SK-N-SH (cell line): ENCODE data around the gene C10orf90. TPM values are rescaled to one million over a fixed set of nuclear protein-coding genes. Genes with fewer than 3 reads are reported as not detected.

Experiments used
- CTCF ChIA-PET: fragments of 300-600, 350-600 bp; formaldehyde crosslinking; extraction: SDS; loops from one replicate; lab custom pipeline; 2021; lab: Yijun Ruan, JAX
- POLR2A ChIA-PET: fragments of 350-600 bp; sonication (Branson Sonifier 250); formaldehyde crosslinking; extraction: SDS; loops from one replicate; lab custom pipeline; 2020; ENCODE audit warnings: antibody characterized with exemption, inconsistent platforms; lab: Yijun Ruan, JAX
- DNase-seq: peaks from one replicate; pipeline ENCODE4 v3.0.0; 2012
- H2AFZ ChIP-seq: fragments of 200-600 bp; sonication (generic); 2 replicates; pipeline ENCODE4 v1.8.1; 2016; ENCODE audit warnings: antibody characterized with exemption, mild to moderate bottlenecking, low read depth
- H3F3A ChIP-seq: fragments of 200-600 bp; sonication (generic); replicated peaks from 2 replicates; pipeline ENCODE3; 2016; ENCODE audit warnings: antibody characterized with exemption, mild to moderate bottlenecking; ENCODE audit not compliant: insufficient read depth
- H3K27ac ChIP-seq, 2 experiments: fragments of 200-500 bp in 1 of 2; fragments of 200-600 bp in 1 of 2; sonication (Bioruptor generic) in 1 of 2; sonication (generic), shearing (Covaris generic) in 1 of 2; 2 replicates each; pipeline versions ENCODE4 v1.5.1 to v1.6.1; 2014 to 2016; ENCODE audit warnings: low read depth in 2 of 2, inconsistent platforms in 1 of 2, low read length in 1 of 2, mild to moderate bottlenecking in 1 of 2, mixed read lengths in 1 of 2
- H3K27me3 ChIP-seq: fragments of 200-600 bp; sonication (generic), shearing (Covaris generic); 2 replicates; pipeline ENCODE4 v1.6.1; 2016; ENCODE audit warnings: mixed run types; ENCODE audit not compliant: insufficient read depth
- H3K36me3 ChIP-seq, 2 experiments: fragments of 200-500 bp in 1 of 2; fragments of 200-600 bp in 1 of 2; sonication (Bioruptor generic) in 1 of 2; sonication (generic) in 1 of 2; replicated peaks in 1 of 2; 2 replicates each; pipeline versions ENCODE3 to v1.5.1; 2014 to 2016; ENCODE audit warnings: low read length in 1 of 2, mild to moderate bottlenecking in 1 of 2; ENCODE audit not compliant: insufficient read depth in 2 of 2, control insufficient read depth in 1 of 2
- H3K4me1 ChIP-seq, 2 experiments: fragments of 200-500 bp in 1 of 2; fragments of 200-600 bp in 1 of 2; sonication (Bioruptor generic) in 1 of 2; sonication (generic), shearing (Covaris generic) in 1 of 2; 2 replicates each; pipeline versions ENCODE4 v1.5.1 to v1.6.1; 2014 to 2016; ENCODE audit warnings: low read depth in 1 of 2, low read length in 1 of 2, mixed run types in 1 of 2; ENCODE audit not compliant: insufficient read depth in 2 of 2, control insufficient read depth in 1 of 2
- H3K4me2 ChIP-seq: fragments of 200-600 bp; sonication (generic), shearing (Covaris generic); 2 replicates; pipeline ENCODE4 v1.6.1; 2017; ENCODE audit warnings: mixed run types
- H3K4me3 ChIP-seq, 2 experiments: fragments of 200-500 bp in 1 of 2; fragments of 200-600 bp in 1 of 2; sonication (Bioruptor generic) in 1 of 2; sonication (generic), shearing (Covaris generic) in 1 of 2; 2 replicates each; pipeline versions ENCODE4 v1.5.1 to v1.8.1; 2014 to 2016; ENCODE audit warnings: low read depth in 2 of 2, inconsistent platforms in 1 of 2, low read length in 1 of 2, mild to moderate bottlenecking in 1 of 2, mixed read lengths in 1 of 2, moderate library complexity in 1 of 2
- H3K79me2 ChIP-seq: fragments of 200-600 bp; sonication (generic); 2 replicates; pipeline ENCODE4 v1.8.1; 2017; ENCODE audit warnings: mild to moderate bottlenecking; ENCODE audit not compliant: insufficient read depth
- H3K9ac ChIP-seq: fragments of 200-600 bp; sonication (generic); 2 replicates; pipeline ENCODE4 v1.6.1; 2017; ENCODE audit warnings: mixed run types
- H3K9me2 ChIP-seq: fragments of 200-600 bp; sonication (generic); 2 replicates; pipeline ENCODE4 v1.6.1; 2017; ENCODE audit warnings: mixed run types
- H3K9me3 ChIP-seq: fragments of 200-600 bp; sonication (generic); 2 replicates; pipeline ENCODE4 v1.6.1; 2017; ENCODE audit warnings: mixed run types, mild to moderate bottlenecking, moderate library complexity
- H4K20me1 ChIP-seq: fragments of 200-600 bp; sonication (generic); 2 replicates; pipeline ENCODE4 v1.6.1; 2017; ENCODE audit warnings: mild to moderate bottlenecking, mixed run types; ENCODE audit not compliant: insufficient read depth
- CHD2 ChIP-seq: fragments of 150-350 bp; IDR thresholded peaks from 2 replicates; pipeline ENCODE4 v1.6.1; 2018; ENCODE audit warnings: low read length; ENCODE audit not compliant: partially characterized antibody
- ELF1 ChIP-seq: IDR thresholded peaks from 2 replicates; pipeline ENCODE4 v1.4.0; 2012
- EP300 ChIP-seq, 2 experiments: IDR thresholded peaks; 2 replicates each; pipeline versions ENCODE4 v1.4.0 to v1.6.1; 2012; ENCODE audit warnings: borderline replicate concordance in 1 of 2, low read depth in 1 of 2, low read length in 1 of 2
- EZH2phosphoT487 ChIP-seq: fragments of 200-600 bp; sonication (generic); IDR thresholded peaks from 2 replicates; pipeline ENCODE4 v1.6.1; 2017; ENCODE audit warnings: low read depth, mixed run types, mild to moderate bottlenecking, antibody characterized with exemption, moderate library complexity, borderline replicate concordance
- FOXJ3 ChIP-seq: sonication (generic); formaldehyde crosslinking; IDR thresholded peaks from 2 replicates; pipeline ENCODE4 v1.5.1; 2020; ENCODE audit warnings: mild to moderate bottlenecking, missing genetic modification reagents
- FOXM1 ChIP-seq: IDR thresholded peaks from 2 replicates; pipeline ENCODE4 v1.4.0; 2012; ENCODE audit warnings: low read depth, mild to moderate bottlenecking
- GABPA ChIP-seq: IDR thresholded peaks from 2 replicates; pipeline ENCODE4 v1.4.0; 2012; ENCODE audit warnings: low read depth, mild to moderate bottlenecking
- IRF3 ChIP-seq: fragments of 150-350 bp; IDR thresholded peaks from 2 replicates; pipeline ENCODE4 v1.6.1; 2016; ENCODE audit warnings: mild to moderate bottlenecking, low read depth, low read length
- MAX ChIP-seq: IDR thresholded peaks from 2 replicates; pipeline ENCODE4 v1.4.0; 2012; ENCODE audit warnings: low read depth
- MEF2A ChIP-seq: IDR thresholded peaks from 2 replicates; pipeline ENCODE4 v1.4.0; 2012; ENCODE audit warnings: low read depth, borderline replicate concordance
- MXI1 ChIP-seq: IDR thresholded peaks from 2 replicates; pipeline ENCODE4 v1.6.1; 2012; ENCODE audit warnings: mild to moderate bottlenecking, low read depth, low read length, improper control_type of control experiment
- NFIC ChIP-seq: IDR thresholded peaks from 2 replicates; pipeline ENCODE4 v1.4.0; 2012; ENCODE audit warnings: borderline replicate concordance
- NRF1 ChIP-seq: IDR thresholded peaks from 2 replicates; pipeline ENCODE4 v1.6.1; 2012; ENCODE audit warnings: low read depth, mild to moderate bottlenecking, low read length
- RCOR1 ChIP-seq: fragments of 150-350 bp; IDR thresholded peaks from 2 replicates; pipeline ENCODE4 v1.6.1; 2017; ENCODE audit warnings: antibody characterized with exemption, low read length
- RFX5 ChIP-seq: IDR thresholded peaks from 2 replicates; pipeline ENCODE4 v1.6.1; 2012; ENCODE audit warnings: mild to moderate bottlenecking, improper control_type of control experiment, low read length
- SMC3 ChIP-seq: IDR thresholded peaks from 2 replicates; pipeline ENCODE4 v1.6.1; 2012; ENCODE audit warnings: low read depth, low read length, improper control_type of control experiment
- TAF1 ChIP-seq: IDR thresholded peaks from 2 replicates; pipeline ENCODE4 v1.6.1; 2012; ENCODE audit warnings: low read depth, mild to moderate bottlenecking, low read length, moderate library complexity, borderline replicate concordance
- TEAD4 ChIP-seq: IDR thresholded peaks from 2 replicates; pipeline ENCODE4 v1.4.0; 2012; ENCODE audit warnings: mild to moderate bottlenecking, borderline replicate concordance; ENCODE audit not compliant: insufficient read depth
- USF1 ChIP-seq: IDR thresholded peaks from 2 replicates; pipeline ENCODE4 v1.4.0; 2012; ENCODE audit warnings: low read depth, borderline replicate concordance
- USF2 ChIP-seq: fragments of 150-350 bp; IDR thresholded peaks from 2 replicates; pipeline ENCODE4 v1.6.1; 2017; ENCODE audit warnings: antibody characterized with exemption, low read length, low read depth, borderline replicate concordance
- YY1 ChIP-seq: IDR thresholded peaks from 2 replicates; pipeline ENCODE4 v1.4.0; 2012; ENCODE audit warnings: low read depth, mild to moderate bottlenecking
- WGBS: methylation state at CpG from one replicate; pipeline ENCODE4 v1.1.6; 2017; ENCODE audit warnings: low lambda C conversion rate; 5-methylcytosine and 5-hydroxymethylcytosine counted together
- polyA plus RNA-seq, 3 experiments: library from polyadenylated mRNA; depleted of rRNA; stranded (reverse); fragments of >200 nt; gene quantifications; 2 replicates each; pipeline ENCODE4 v1.2.3, GENCODE V29; 2012

C10orf90 gene
- polyA plus RNA-seq, 1 of the 3 experiments (the other 2 are of a cell fraction) = 0.21 TPM

GRCh38 chr10:126696684-126697083, 26.2 kb upstream of the C10orf90 start:
- Histone ChIP-seq H3K4me1 (no peaks in the 10 kb centered on the region), H3K4me2 (no peak overlapping the region), H3K9me3 (no peaks in the 10 kb centered on the region), H3K79me2 (no peaks in the 10 kb centered on the region), H3K9me2 (no peaks in the 10 kb centered on the region), H3F3A (no peaks in the 10 kb centered on the region), H4K20me1 (no peaks in the 10 kb centered on the region), H3K27me3 (no peaks in the 10 kb centered on the region), H3K27ac (no peak overlapping the region), H3K9ac (no peak overlapping the region), H3K4me3 (no peak overlapping the region), H3K36me3 (no peaks in the 10 kb centered on the region), H2AFZ (no peak overlapping the region)
- POLR2A ChIA-PET = no interaction called here
- CTCF ChIA-PET = interaction anchor here (1.0 kb wide), 1 partner anchor 53 kb away, joined by 3 read pairs; no protein-coding TSS in a partner anchor
- 10% methylated on average over 1 of the region's 1 CpG for WGBS
- DNase-seq = no peak
- TF ChIP-seq EP300 (IDR thresholded peaks at IDR 0.05; ENCODE audit: borderline replicate concordance in 1 of 2, low read depth in 1 of 2, low read length in 1 of 2) (no peak), SMC3 (no peak), RCOR1 (no peak), TEAD4 (no peak), MEF2A (no peak), RFX5 (no peak), ELF1 (no peak), TAF1 (no peak), EZH2phosphoT487 (no peak), NFIC (no peak), FOXM1 (no peak), YY1 (no peak), IRF3 (no peak), CHD2 (no peak), NRF1 (no peak), FOXJ3 (CRISPR knock-in tag) (no peak), GABPA (no peak), USF2 (no peak)

- 0% methylated on average over 1 of the region's 1 CpG for WGBS
- ChIA-PET POLR2A (no interaction called here), CTCF (interaction anchor here (1.4 kb wide), 1 partner anchor 11 kb away, joined by 3 read pairs; no protein-coding TSS in a partner anchor)
- Histone ChIP-seq H3K79me2 (no peaks in the 10 kb centered on the region), H3K27ac (no peak overlapping the region), H3K4me1 (no peaks in the 10 kb centered on the region), H3K9me2 (no peaks in the 10 kb centered on the region), H4K20me1 (no peaks in the 10 kb centered on the region)
- TF ChIP-seq USF2 = no peak
- no peak for TF ChIP-seq USF1
- no peak for TF ChIP-seq MAX
- no peak for TF ChIP-seq FOXM1
- TF ChIP-seq SMC3 = no peak
- TF ChIP-seq MXI1 = no peak
- TF ChIP-seq, all 33 proteins: peak for 0
- H2AFZ ChIP-seq = no peak overlapping the region
- H3K4me3 ChIP-seq = no peak overlapping the region
- no peak overlapping the region for H3K4me2 ChIP-seq
- no peaks in the 10 kb centered on the region for H3K36me3 ChIP-seq
- H3K9ac ChIP-seq = no peak overlapping the region
- no peaks in the 10 kb centered on the region for H3F3A ChIP-seq
- DNase-seq = no peak
- H3K9me3 ChIP-seq = no peaks in the 10 kb centered on the region
- H3K27me3 ChIP-seq = no peaks in the 10 kb centered on the region
These were observed 21.0 kb upstream of the C10orf90 start for GRCh38 chr10:126691456-126691855.
